ENCODE results near the gene SLC9A7. TPM values are rescaled to one million over a fixed set of nuclear protein-coding genes. Genes with fewer than 3 reads are reported as not detected.

SLC9A7 gene
- polyA plus RNA-seq, 2 of the 4 experiments (the other 2 are of a cell fraction) = 9.8 to 21.1 TPM

DNA sequence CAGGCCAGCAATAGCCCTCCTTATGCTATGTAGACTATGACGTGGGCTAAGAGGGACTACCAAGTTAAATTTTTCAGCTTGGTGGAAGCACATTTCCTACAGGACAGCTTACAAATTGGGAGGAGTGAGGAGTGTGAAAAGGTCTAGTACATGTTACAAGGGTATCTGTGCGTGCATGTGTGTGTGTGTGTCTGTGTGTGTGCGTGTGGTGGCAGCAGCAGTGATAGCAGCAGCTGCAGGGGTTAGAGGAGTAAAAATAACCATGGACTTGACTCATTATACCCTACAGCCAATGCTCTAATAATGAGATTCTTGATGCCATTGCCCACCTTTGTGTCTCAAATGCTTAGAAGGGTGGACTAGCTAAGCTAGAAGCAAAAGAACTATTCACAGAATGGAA is 88.6 kb downstream of the SLC9A7 start:
- 100% methylated on average over 3 of the region's 3 CpGs for WGBS (ENCODE audit: missing lambda C conversion rate)
- Histone ChIP-seq H3K4me2 (no peak overlapping the region), H3K4me1 (no peaks in the 10 kb centered on the region), H3K4me3 (no peak overlapping the region), H3K9me3 (no peaks in the 10 kb centered on the region), H3K27ac (no peak overlapping the region)
- ChIA-PET CTCF (interaction anchor here (0.9 kb wide), 1 partner anchor 15 kb away, joined by 3 read pairs; no protein-coding TSS in a partner anchor), POLR2A (no interaction called here)
- ATAC-seq (no peak), FAIRE-seq (no peak), DNase-seq (ENCODE audit: low read depth in 1 of 2, low spot score in 1 of 2) (no peak)
- TF ChIP-seq EP300 (IDR thresholded peaks at IDR 0.05) (no peak), MYC (IDR thresholded peaks at IDR 0.05; ENCODE audit: borderline replicate concordance, low read length) (no peak), ZFP36 (IDR thresholded peaks at IDR 0.05; ENCODE audit: borderline replicate concordance, partially characterized antibody) (no peak), FOSB (CRISPR knock-in tag; IDR thresholded peaks at IDR 0.05) (no peak), KDM5A (IDR thresholded peaks at IDR 0.05) (no peak), HDAC2 (IDR thresholded peaks at IDR 0.05) (no peak), POLR2AphosphoS2 (conservative IDR thresholded peaks at IDR 0.05; ENCODE audit: low read length) (no peak), CBX2 (IDR thresholded peaks at IDR 0.05; ENCODE audit: borderline replicate concordance, low read depth) (no peak), BHLHE40 (IDR thresholded peaks at IDR 0.05; ENCODE audit: low read depth, low read length) (no peak), KDM1A (IDR thresholded peaks at IDR 0.05; ENCODE audit: low read depth) (no peak), CBX8 (IDR thresholded peaks at IDR 0.05) (no peak), HOXA7 (CRISPR knock-in tag; IDR thresholded peaks at IDR 0.05) (no peak), GATA3 (IDR thresholded peaks at IDR 0.05; ENCODE audit: borderline replicate concordance) (no peak)
- TF ChIP-seq, protein P1, sequence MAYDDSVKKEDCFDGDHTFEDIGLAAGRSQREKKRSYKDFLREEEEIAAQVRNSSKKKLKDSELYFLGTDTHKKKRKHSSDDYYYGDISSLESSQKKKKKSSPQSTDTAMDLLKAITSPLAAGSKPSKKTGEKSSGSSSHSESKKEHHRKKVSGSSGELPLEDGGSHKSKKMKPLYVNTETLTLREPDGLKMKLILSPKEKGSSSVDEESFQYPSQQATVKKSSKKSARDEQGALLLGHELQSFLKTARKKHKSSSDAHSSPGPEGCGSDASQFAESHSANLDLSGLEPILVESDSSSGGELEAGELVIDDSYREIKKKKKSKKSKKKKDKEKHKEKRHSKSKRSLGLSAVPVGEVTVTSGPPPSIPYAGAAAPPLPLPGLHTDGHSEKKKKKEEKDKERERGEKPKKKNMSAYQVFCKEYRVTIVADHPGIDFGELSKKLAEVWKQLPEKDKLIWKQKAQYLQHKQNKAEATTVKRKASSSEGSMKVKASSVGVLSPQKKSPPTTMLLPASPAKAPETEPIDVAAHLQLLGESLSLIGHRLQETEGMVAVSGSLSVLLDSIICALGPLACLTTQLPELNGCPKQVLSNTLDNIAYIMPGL (CRISPR knock-in tag; IDR thresholded peaks at IDR 0.05; ENCODE audit: borderline replicate concordance) = no peak
- TF ChIP-seq, protein P2, sequence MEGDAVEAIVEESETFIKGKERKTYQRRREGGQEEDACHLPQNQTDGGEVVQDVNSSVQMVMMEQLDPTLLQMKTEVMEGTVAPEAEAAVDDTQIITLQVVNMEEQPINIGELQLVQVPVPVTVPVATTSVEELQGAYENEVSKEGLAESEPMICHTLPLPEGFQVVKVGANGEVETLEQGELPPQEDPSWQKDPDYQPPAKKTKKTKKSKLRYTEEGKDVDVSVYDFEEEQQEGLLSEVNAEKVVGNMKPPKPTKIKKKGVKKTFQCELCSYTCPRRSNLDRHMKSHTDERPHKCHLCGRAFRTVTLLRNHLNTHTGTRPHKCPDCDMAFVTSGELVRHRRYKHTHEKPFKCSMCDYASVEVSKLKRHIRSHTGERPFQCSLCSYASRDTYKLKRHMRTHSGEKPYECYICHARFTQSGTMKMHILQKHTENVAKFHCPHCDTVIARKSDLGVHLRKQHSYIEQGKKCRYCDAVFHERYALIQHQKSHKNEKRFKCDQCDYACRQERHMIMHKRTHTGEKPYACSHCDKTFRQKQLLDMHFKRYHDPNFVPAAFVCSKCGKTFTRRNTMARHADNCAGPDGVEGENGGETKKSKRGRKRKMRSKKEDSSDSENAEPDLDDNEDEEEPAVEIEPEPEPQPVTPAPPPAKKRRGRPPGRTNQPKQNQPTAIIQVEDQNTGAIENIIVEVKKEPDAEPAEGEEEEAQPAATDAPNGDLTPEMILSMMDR (IDR thresholded peaks at IDR 0.05) = no peak
- TF ChIP-seq, protein P3, sequence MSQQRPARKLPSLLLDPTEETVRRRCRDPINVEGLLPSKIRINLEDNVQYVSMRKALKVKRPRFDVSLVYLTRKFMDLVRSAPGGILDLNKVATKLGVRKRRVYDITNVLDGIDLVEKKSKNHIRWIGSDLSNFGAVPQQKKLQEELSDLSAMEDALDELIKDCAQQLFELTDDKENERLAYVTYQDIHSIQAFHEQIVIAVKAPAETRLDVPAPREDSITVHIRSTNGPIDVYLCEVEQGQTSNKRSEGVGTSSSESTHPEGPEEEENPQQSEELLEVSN (IDR thresholded peaks at IDR 0.05; ENCODE audit: borderline replicate concordance, low read depth) = no peak
- TF ChIP-seq, protein P4, sequence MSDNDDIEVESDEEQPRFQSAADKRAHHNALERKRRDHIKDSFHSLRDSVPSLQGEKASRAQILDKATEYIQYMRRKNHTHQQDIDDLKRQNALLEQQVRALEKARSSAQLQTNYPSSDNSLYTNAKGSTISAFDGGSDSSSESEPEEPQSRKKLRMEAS (IDR thresholded peaks at IDR 0.05) = no peak
- TF ChIP-seq, protein P5, sequence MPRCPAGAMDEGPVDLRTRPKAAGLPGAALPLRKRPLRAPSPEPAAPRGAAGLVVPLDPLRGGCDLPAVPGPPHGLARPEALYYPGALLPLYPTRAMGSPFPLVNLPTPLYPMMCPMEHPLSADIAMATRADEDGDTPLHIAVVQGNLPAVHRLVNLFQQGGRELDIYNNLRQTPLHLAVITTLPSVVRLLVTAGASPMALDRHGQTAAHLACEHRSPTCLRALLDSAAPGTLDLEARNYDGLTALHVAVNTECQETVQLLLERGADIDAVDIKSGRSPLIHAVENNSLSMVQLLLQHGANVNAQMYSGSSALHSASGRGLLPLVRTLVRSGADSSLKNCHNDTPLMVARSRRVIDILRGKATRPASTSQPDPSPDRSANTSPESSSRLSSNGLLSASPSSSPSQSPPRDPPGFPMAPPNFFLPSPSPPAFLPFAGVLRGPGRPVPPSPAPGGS (IDR thresholded peaks at IDR 0.05) = no peak

DNA sequence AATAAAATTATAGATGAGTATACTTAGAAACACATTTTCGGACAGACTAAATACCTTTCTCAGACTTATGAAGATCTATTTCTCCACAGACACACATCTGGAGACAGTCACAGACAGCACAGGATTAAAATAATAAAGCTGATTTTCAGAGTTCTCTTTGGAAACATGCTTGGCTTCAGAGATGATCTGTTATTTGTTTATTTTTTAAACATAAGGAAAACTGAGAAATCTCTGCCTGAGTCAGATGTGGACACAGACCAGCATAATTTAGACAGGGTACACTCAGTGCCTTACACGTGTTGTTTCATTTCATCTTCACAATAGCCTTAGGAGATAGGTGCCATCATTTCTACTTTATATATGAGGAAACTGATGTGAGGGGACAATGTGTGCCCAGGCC is 92.1 kb downstream of the SLC9A7 start:
- DNase-seq (ENCODE audit: low read depth in 1 of 2, low spot score in 1 of 2) (no peak), ATAC-seq (no peak), FAIRE-seq (no peak)
- Histone ChIP-seq H3K9me3 (no peaks in the 10 kb centered on the region), H3K4me3 (no peak overlapping the region), H3K27ac (no peak overlapping the region), H3K4me2 (no peak overlapping the region), H3K4me1 (no peaks in the 10 kb centered on the region)
- 85% methylated on average over 2 of the region's 2 CpGs for WGBS (ENCODE audit: missing lambda C conversion rate)
- POLR2A ChIA-PET = no interaction called here
- no peak for TF ChIP-seq RARB (CRISPR knock-in tag; IDR thresholded peaks at IDR 0.05)
- CTCF ChIA-PET = interaction anchor here (0.7 kb wide), 1 partner anchor 20 kb away, joined by 3 read pairs; no protein-coding TSS in a partner anchor
